Body of pancreas (tissue), 4 donors: Measurements from ENCODE around the gene STAT4. TPM values are rescaled to one million over a fixed set of nuclear protein-coding genes. Genes with fewer than 3 reads are reported as not detected.

Source experiments
- ATAC-seq: fragments of 150-250 bp; one replicate; pipeline ENCODE4 v1.9.1; 2016
- DNase-seq, 4 donors: peaks; one replicate each; pipeline ENCODE4 v3.0.0-alpha.2; 2019
- H3K27ac ChIP-seq, 4 donors: fragments of 200-600 bp; sonication (generic); 1 replicate in 3 of 4; 2 replicates in 1 of 4; pipeline versions ENCODE4 v1.5.1 to v1.6.1; 2016 to 2019; ENCODE audit warnings: mild to moderate bottlenecking in 1 of 4, mixed read lengths in 1 of 4, moderate library complexity in 1 of 4
- H3K27me3 ChIP-seq, 2 donors: fragments of 200-600 bp; sonication (generic); one replicate each; pipeline ENCODE4 v1.6.0; 2016; ENCODE audit warnings: mild to moderate bottlenecking in 1 of 2
- H3K36me3 ChIP-seq, 2 donors: fragments of 200-600 bp; sonication (generic); replicated peaks in 1 of 2; 2 replicates each; pipeline ENCODE4 v1.5.1; 2016; ENCODE audit warnings: low read depth in 2 of 2; ENCODE audit not compliant: insufficient read depth in 1 of 2
- H3K4me1 ChIP-seq: fragments of 200-600 bp; sonication (generic); one replicate; pipeline ENCODE4 v1.6.0; 2016
- H3K4me3 ChIP-seq, 2 donors: fragments of 200-600 bp; sonication (generic); 1 replicate in 1 of 2; 2 replicates in 1 of 2; pipeline ENCODE4 v1.5.1; 2016 to 2019
- H3K9me3 ChIP-seq, 3 donors: fragments of 200-600 bp; sonication (generic); 1 replicate in 2 of 3; 2 replicates in 1 of 3; pipeline ENCODE4 v1.5.1; 2016
- POLR2A ChIP-seq, 3 donors: fragments of 450-650 bp; IDR thresholded peaks; one replicate each; pipeline ENCODE4 v1.6.1; 2016; ENCODE audit warnings: antibody characterized with exemption in 3 of 3, mild to moderate bottlenecking in 2 of 3
- WGBS, 2 donors: methylation state at CpG; one replicate each; pipeline ENCODE4 v1.1.5; 2017; 5-methylcytosine and 5-hydroxymethylcytosine counted together
- intact Hi-C: fragments of 100-400 bp; cut with DNase I; formaldehyde crosslinking; loops from one replicate; pipeline ENCODE4 v1.15.1; 2023
- total RNA-seq, 2 donors: library from RNA; depleted of rRNA; stranded (reverse); fragments of >200 nt; gene quantifications; one replicate each; pipeline ENCODE4 v1.1.0, GENCODE V29; 2016
- TF ChIP-seq, protein P1 (sequence below), 7 experiments: fragments of 450-650 bp in 4 of 7; fragments of 200-600 bp in 3 of 7; sonication (generic) in 3 of 7; IDR thresholded peaks; one replicate each; pipeline ENCODE4 v1.5.1; 2016 to 2019; ENCODE audit warnings: antibody characterized with exemption in 7 of 7

The STAT4 gene
- total RNA-seq, 2 donors from 2014 or later = 0.52 to 2.6 TPM

DNA sequence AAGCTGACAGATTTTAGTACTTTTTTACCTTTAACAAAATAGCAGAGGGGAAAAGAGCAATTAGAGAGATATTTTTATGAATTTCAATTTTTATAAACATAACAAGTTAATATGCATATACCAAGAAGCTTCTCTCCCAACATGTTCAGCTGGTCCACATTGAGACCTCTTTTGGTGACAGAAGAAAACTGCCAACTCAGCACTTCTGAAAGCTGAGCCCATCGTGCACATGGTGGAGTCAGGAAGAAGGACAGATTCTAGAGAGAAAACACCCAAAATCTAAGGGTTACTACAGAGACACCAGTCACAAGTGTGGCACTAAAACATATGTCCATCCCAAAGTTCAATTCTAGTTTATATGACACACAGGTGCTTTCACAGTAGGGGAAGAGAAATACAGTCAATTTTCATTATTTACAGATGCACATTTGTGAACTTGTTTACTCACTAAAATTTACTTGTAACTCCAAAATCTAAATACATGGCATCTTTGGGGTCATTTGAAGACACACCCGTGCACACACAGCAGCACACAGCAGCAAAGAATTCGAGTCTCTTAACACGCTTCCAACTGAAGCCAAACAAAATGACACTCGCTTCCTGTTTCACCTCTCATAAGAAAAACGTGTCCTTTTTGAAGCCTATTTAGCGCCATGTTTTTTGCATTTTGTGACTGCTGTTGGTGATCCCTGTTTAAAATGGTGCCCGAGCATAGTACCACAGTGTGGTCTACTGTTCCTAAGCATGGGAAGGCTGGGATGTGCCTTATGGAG, 168.3 kb downstream of the STAT4 start:
- no peak overlapping the region for H3K27ac ChIP-seq
- peaks cover 0 to 53% of the 10 kb centered on the region in 2 donors for H3K36me3 ChIP-seq
- peaks cover 5% of the 10 kb centered on the region for H3K4me1 ChIP-seq
- intact Hi-C loops = no loop called here
- H3K27me3 ChIP-seq = no peaks in the 10 kb centered on the region
- 87 to 92% methylated on average over 8 of the region's 8 CpGs for WGBS, 2 donors
- TF ChIP-seq, protein P1, sequence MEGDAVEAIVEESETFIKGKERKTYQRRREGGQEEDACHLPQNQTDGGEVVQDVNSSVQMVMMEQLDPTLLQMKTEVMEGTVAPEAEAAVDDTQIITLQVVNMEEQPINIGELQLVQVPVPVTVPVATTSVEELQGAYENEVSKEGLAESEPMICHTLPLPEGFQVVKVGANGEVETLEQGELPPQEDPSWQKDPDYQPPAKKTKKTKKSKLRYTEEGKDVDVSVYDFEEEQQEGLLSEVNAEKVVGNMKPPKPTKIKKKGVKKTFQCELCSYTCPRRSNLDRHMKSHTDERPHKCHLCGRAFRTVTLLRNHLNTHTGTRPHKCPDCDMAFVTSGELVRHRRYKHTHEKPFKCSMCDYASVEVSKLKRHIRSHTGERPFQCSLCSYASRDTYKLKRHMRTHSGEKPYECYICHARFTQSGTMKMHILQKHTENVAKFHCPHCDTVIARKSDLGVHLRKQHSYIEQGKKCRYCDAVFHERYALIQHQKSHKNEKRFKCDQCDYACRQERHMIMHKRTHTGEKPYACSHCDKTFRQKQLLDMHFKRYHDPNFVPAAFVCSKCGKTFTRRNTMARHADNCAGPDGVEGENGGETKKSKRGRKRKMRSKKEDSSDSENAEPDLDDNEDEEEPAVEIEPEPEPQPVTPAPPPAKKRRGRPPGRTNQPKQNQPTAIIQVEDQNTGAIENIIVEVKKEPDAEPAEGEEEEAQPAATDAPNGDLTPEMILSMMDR (IDR thresholded peaks at IDR 0.05) = no peak
- no peak for TF ChIP-seq POLR2A (IDR thresholded peaks at IDR 0.05)
- no peak for DNase-seq
- ATAC-seq = no peak
- no peak overlapping the region for H3K4me3 ChIP-seq
- no peaks in the 10 kb centered on the region for H3K9me3 ChIP-seq

DNA sequence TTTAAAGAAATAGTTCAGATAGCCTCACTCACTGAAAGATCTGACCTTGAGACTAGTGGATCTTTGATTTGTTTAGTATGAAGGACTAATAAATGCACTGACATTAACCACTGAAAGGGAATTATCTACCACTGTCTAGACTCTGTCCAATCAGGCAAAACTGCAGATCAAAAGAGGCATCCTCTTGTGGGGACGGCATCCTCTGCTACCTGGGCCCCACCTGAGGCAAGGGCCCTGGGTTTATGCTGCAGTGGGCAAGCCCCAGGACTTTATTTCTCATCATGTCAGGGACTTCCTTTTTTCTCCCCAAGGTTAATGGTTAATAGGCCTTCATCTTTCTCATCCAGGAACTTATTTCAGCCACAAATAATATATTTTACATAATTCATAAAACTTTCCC, 169.1 kb downstream of the STAT4 start:
- Histone ChIP-seq H3K36me3 (peaks cover 0 to 51% of the 10 kb centered on the region in 2 donors), H3K9me3 (no peaks in the 10 kb centered on the region), H3K4me1 (peaks cover 5% of the 10 kb centered on the region), H3K4me3 (no peak overlapping the region), H3K27ac (peak overlapping the region in 1 of 4 donors; percentile 5), H3K27me3 (no peaks in the 10 kb centered on the region)
- ATAC-seq (no peak), DNase-seq (no peak)
- TF ChIP-seq, protein P1 (IDR thresholded peaks at IDR 0.05) = no peak
- TF ChIP-seq POLR2A (IDR thresholded peaks at IDR 0.05) = no peak
- WGBS, 2 donors = 95 to 100% methylated on average over 1 of the region's 1 CpG
- intact Hi-C loops = no loop called here

DNA sequence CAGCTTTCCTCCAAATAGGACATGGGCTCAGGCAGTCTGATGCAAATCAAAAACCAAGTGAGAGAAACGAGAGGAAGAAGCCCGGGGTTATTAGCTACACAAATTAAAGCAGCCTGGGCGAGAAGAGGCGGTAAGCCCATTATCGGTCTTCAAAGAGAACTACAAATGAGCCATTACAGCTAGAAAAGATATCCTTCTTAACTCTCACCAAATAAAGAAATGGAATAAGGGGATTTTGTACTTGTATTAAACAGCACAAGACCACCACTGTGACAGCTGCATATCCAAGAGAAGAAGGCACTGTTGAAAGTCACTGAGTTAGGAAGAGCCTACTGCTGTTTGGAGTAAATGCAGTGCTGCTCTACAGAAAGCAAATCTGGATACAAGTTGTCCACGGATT, 169.5 kb downstream of the STAT4 start:
- H3K9me3 ChIP-seq = no peaks in the 10 kb centered on the region
- no peaks in the 10 kb centered on the region for H3K27me3 ChIP-seq
- intact Hi-C loops = no loop called here
- H3K36me3 ChIP-seq = peaks cover 0 to 54% of the 10 kb centered on the region in 2 donors
- DNase-seq (no peak), ATAC-seq (no peak)
- H3K27ac ChIP-seq = peak overlapping the region in 2 of 4 donors; percentile 5 to 79
- no peak overlapping the region for H3K4me3 ChIP-seq
- peaks cover 5% of the 10 kb centered on the region for H3K4me1 ChIP-seq
- no peak for TF ChIP-seq POLR2A (IDR thresholded peaks at IDR 0.05)
- TF ChIP-seq, protein P1 (IDR thresholded peaks at IDR 0.05) = no peak
- 83 to 88% methylated on average over 6 of the region's 6 CpGs for WGBS, 2 donors

DNA sequence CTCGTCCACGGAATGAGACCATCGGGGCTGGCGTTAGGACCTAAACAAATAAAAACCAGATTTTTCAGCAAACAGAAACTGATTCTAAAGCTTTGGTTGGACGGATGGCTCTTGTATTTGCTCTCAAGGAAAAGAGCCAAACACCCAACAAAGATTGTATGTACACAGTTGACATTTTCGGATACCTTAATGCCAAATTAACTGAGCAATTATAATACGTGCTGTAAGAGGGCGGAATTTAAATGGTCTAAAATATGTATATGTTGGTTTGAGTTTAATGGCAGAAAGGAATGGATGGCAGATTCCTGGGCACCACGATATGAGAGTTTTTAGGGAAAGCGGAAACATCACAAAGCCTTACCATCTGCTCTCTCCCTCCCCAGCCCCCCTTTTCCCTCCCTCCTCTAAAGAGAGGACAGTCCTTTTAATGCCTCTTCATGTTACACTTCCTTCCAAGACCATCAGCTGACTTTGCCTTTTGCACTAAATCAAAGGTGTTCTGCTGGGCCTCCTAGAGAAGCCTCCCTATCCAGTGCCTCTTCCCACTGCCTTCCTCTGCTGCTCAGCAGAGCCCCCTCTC, 170.1 kb downstream of the STAT4 start:
- Histone ChIP-seq H3K4me3 (no peak overlapping the region), H3K36me3 (peaks cover 0 to 54% of the 10 kb centered on the region in 2 donors), H3K27me3 (no peaks in the 10 kb centered on the region), H3K4me1 (peaks cover 5% of the 10 kb centered on the region), H3K9me3 (no peaks in the 10 kb centered on the region), H3K27ac (peak overlapping the region in 3 of 4 donors; percentile 5 to 79 (median 62))
- DNase-seq (no peak), ATAC-seq (no peak)
- 67 to 79% methylated on average over 10 of the region's 10 CpGs for WGBS, 2 donors
- no peak for TF ChIP-seq POLR2A (IDR thresholded peaks at IDR 0.05)
- TF ChIP-seq, protein P1 (IDR thresholded peaks at IDR 0.05) = no peak
- intact Hi-C loops = no loop called here
